Cardiac septum (tissue), 1 donor: ENCODE results near the gene AGBL5. TPM values are rescaled to one million over a fixed set of nuclear protein-coding genes. Genes with fewer than 3 reads are reported as not detected.

Source experiments
- DNase-seq: peaks from one replicate; pipeline ENCODE4 v3.0.0-alpha.2; 2020; ENCODE audit warnings: low spot score
- intact Hi-C: fragments of 100-400 bp; cut with DNase I; formaldehyde crosslinking; loops from one replicate; pipeline ENCODE4 v1.14.0; 2022
- long read RNA-seq: library from polyadenylated mRNA; unstranded; transcript quantifications from one replicate; pipeline ENCODE4 v2.0.0, GENCODE V29; 2021
- total RNA-seq: library from RNA; stranded (reverse); fragmentation: NEBNext Ultra II Directional; extraction: Animal tissue kit (Norgen Biotek cat#: 25700); gene quantifications from one replicate; pipeline ENCODE4 v1.2.1, GENCODE V29; 2021
- donor health status: DM: no; HTN: no; CAD: no.

The AGBL5 gene
- total RNA-seq: 11.7 TPM
- long read RNA-seq, transcript AGBL5-201 (11 exons, 2,382 nt): major isoform, 15 of 32 reads
- long read RNA-seq, partial matches to known transcripts: 3 of 32 reads
- long read RNA-seq, other reads (novel, unspliced or antisense): 14 of 32 reads

DNA sequence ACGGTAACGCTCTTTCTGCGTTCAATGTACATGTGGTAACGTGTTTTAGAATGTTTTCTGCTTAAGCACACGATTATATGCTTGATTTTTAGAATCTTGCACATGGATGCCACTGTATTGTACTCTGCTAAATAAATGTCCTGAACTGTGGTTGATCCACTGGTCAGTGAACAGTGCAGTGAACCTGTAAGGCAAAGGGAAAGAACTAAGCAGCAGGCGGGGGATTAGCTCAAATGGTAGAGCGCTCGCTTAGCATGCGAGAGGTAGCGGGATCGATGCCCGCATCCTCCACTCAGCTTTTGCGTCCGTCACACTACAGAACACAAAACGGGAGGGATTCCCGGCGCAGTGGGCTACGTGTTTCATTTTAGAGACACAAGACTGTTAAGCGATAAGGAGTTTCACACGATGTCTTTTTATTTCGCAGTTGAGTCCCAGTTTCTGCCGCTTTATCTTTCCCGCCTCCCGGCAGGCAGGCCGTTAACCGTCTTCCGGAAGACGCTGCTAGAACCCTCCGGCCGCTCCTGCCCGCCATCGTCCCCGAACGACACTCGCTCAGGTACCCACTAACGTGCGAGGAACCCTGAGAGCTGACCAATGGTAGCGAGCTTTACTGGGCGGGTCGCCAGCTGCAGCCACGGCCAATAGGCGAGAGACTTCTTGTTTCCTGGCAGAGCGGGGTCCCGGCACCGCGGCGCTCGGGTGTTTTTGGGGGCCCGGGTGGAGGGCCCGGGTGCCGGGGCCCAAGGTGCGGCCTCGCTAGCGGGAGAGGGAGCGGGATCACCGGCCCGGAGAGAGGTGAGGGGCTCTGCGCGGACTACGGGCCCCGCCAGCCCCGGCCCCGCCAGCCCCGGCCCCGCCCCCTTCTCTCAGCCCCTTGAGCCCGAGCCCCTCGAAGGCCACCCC lies at the start of gene AGBL5:
Gene AGBL5, plus strand, starts transcription at position 673 of the 906 bp plus-strand sequence. CDS start 1,291 bp downstream, outside the sequence.
- intact Hi-C loops: loop anchor here (2.0 kb wide), 2 partner anchors 22 to 36 kb away; partner anchors contain the start of gene KHK
- DNase-seq: peak; percentile 97

- DNase-seq: no peak
- intact Hi-C loops: no loop called here
Measured at GRCh38 chr2:27001950-27002349, 49.5 kb upstream of the AGBL5 start.

- intact Hi-C loops: no loop called here
- DNase-seq: no peak
Measured at GRCh38 chr2:27003007-27003406, 48.5 kb upstream of the AGBL5 start.

- no peak for DNase-seq
- intact Hi-C loops: no loop called here
Measured at GRCh38 chr2:27003857-27004256, 47.6 kb upstream of the AGBL5 start.

- intact Hi-C loops: no loop called here
- no peak for DNase-seq
Measured at GRCh38 chr2:27006602-27007415, 44.7 kb upstream of the AGBL5 start.

- intact Hi-C loops: no loop called here
- no peak for DNase-seq
Measured at GRCh38 chr2:27007416-27008374, 43.8 kb upstream of the AGBL5 start.

GRCh38 chr2:27008678-27009077 lies 42.8 kb upstream of the AGBL5 start:
- no peak for DNase-seq
- intact Hi-C loops: no loop called here

- intact Hi-C loops: no loop called here
- no peak for DNase-seq
Measured at GRCh38 chr2:27009083-27009482, 42.4 kb upstream of the AGBL5 start.

DNA sequence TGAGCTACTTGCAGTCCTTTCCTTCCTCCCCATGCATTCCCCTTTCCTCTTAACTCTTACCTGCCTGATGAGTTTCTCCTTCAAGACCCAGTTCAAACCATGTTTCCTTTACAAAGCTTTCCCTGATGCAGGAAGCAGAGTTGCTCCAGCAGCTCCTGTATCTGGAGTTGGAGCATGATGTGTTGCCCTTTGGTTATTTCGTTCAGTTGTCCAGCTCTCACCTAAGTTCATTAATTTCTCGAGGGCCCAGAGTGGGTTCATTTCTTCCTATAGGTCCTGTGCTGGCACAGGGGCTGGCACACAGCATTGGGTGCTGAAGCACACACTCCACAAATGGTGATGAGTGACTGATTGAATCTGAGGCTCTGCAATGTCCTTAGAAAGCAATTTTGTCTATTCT lies 41.8 kb upstream of the AGBL5 start:
- DNase-seq: no peak
- intact Hi-C loops: no loop called here

GRCh38 chr2:27010139-27010538 lies 41.3 kb upstream of the AGBL5 start:
- intact Hi-C loops: no loop called here
- DNase-seq: no peak

- peak; percentile 46 for DNase-seq
- intact Hi-C loops: no loop called here
Measured at GRCh38 chr2:27013738-27014137, 37.7 kb upstream of the AGBL5 start.

- intact Hi-C loops: loop anchor here (5.0 kb wide), 1 partner anchor 168 kb away; the partner anchor contains the start of gene DPYSL5
- DNase-seq: no peak
Measured at GRCh38 chr2:27014771-27015433, 36.6 kb upstream of the AGBL5 start.

- intact Hi-C loops: loop anchor here (1.0 to 5.0 kb wide), 2 partner anchors 56 to 170 kb away; partner anchors contain the start of gene DPYSL5
- DNase-seq: peak; percentile 14
Measured at GRCh38 chr2:27016801-27017325, 34.6 kb upstream of the AGBL5 start.

DNA sequence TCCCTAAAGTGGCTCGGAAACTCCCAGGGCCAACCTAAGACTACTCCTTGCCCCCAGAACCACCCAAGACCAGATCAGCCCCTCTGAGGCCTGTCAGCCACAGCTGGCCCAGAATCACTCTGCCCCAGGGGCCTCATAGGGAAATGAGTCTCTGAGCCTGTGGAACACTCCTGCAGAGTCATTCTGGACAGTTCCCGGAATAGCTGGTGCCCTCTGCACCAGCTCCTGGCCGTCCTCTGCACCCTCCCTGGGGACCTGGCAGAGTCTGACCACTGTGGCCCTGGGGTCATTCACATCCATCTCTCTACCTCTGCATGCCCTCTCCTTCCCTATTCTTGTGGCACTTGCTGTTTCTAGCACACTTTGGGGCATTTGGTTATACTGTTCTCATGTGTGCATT lies 33.3 kb upstream of the AGBL5 start:
- DNase-seq: peak; percentile 73
- intact Hi-C loops: loop anchor here (5.0 kb wide), 1 partner anchor 171 kb away; the partner anchor contains the start of gene DPYSL5

- DNase-seq: peak; percentile 53
- intact Hi-C loops: loop anchor here (5.0 kb wide), 1 partner anchor 172 kb away; the partner anchor contains the start of gene DPYSL5
Measured at GRCh38 chr2:27019459-27019858, 32.0 kb upstream of the AGBL5 start.

DNA sequence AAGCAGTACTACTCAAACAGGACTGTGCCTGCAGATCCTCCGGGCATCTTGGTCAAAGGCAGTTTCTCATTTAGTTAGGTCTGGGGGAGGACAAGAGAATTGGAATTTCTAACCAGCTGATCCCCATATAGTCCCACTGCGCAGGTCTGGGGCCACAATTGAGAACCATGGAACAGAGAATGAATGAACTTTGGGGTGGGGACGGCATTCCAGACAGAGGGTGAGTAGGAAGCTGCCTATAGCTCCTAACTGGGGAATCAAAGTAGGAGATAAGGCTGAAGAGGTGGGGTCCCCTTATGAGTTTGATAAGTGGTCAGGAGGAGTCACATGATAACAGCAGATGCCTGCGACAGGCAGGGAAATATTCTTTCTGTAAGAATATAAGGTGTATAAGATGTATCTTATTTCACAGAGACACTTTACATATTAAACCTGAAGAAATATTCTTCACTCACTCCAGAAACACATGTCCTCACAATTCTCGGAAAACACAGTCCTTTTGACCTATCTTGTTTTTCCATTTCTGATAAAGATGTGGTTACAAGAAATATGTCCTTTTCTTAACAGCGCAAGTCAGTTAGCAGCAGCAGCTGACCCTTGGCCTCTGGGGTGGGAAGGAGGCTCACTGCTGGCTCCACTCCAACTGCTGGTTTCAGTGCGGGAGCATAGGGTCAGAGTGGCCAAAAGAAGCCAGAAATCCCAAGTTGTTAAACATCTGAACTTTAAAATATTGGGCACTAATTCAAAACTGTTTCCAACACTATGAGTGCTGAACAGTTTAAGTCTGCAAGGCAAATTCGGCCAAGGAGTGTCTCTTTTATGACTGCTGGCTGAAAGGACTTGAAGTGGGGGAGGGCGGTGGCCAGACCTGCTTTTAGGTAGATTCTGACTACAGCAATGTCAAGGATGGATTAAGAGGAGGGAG lies 31.3 kb upstream of the AGBL5 start:
- DNase-seq: peak; percentile 74
- intact Hi-C loops: loop anchor here (5.0 kb wide), 1 partner anchor 173 kb away; the partner anchor contains the start of gene DPYSL5
